ENCODE results near the gene PDK1.

DNA sequence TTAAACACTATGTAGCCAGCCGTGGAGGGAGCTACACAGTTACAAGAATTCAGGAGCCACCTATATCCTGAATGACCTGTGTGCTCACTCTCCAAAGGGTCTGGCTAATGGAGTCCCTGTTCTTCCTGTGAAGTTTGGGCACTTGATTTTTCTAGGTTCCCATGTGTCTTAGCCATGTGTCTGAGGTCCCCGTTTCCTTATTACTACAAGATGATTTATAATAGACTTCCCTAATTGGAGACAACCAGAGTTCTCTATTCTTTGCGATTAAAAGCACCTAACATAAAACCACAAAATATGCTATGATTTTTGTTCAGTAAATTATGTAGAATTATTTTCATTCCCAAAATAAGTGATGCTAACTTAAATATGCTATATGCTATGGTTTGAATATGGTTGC lies 83.4 kb downstream of the PDK1 start:
- TF ChIP-seq, protein P1, sequence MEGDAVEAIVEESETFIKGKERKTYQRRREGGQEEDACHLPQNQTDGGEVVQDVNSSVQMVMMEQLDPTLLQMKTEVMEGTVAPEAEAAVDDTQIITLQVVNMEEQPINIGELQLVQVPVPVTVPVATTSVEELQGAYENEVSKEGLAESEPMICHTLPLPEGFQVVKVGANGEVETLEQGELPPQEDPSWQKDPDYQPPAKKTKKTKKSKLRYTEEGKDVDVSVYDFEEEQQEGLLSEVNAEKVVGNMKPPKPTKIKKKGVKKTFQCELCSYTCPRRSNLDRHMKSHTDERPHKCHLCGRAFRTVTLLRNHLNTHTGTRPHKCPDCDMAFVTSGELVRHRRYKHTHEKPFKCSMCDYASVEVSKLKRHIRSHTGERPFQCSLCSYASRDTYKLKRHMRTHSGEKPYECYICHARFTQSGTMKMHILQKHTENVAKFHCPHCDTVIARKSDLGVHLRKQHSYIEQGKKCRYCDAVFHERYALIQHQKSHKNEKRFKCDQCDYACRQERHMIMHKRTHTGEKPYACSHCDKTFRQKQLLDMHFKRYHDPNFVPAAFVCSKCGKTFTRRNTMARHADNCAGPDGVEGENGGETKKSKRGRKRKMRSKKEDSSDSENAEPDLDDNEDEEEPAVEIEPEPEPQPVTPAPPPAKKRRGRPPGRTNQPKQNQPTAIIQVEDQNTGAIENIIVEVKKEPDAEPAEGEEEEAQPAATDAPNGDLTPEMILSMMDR (IDR thresholded peaks at IDR 0.05): no peak
- no peak for TF ChIP-seq POLR2AphosphoS5 (IDR thresholded peaks at IDR 0.05)

Data from transverse colon (tissue), 4 donors.